ENCODE data around the gene NEU2.
"Not testable (repeated sequence)": the region's sequence is repeated elsewhere in the genome, so short reads cannot be mapped to it uniquely, and the experiment has no call there.

NEU2 gene

GRCh38 chr2:233015019-233015645 lies 17.3 kb upstream of the NEU2 start:
- H3K9me3 ChIP-seq, result no peaks in the 10 kb centered on the region
- H3K27me3 ChIP-seq (ENCODE audit: low read depth), result no peaks in the 10 kb centered on the region
- in situ Hi-C loops (cut with MboI; ENCODE audit: low sequenced_read_pairs), result no loop called here
- no peaks in the 10 kb centered on the region for H3K36me3 ChIP-seq (replicated peaks)
- no peak overlapping the region for H3K4me3 ChIP-seq
- no peak for DNase-seq (ENCODE audit: low spot score in 2 of 2)
- H3K4me1 ChIP-seq, result no peaks in the 10 kb centered on the region

- no peaks in the 10 kb centered on the region for H3K9me3 ChIP-seq
- no peak for DNase-seq (ENCODE audit: low spot score in 2 of 2)
- no peaks in the 10 kb centered on the region for H3K36me3 ChIP-seq (replicated peaks)
- H3K4me3 ChIP-seq, result no peak overlapping the region
- H3K27me3 ChIP-seq (ENCODE audit: low read depth), result no peaks in the 10 kb centered on the region
- in situ Hi-C loops (cut with MboI; ENCODE audit: low sequenced_read_pairs), result no loop called here
- H3K4me1 ChIP-seq, result no peaks in the 10 kb centered on the region
These were observed 14.5 kb upstream of the NEU2 start for GRCh38 chr2:233017947-233018346.

GRCh38 chr2:233019610-233020009 lies 12.9 kb upstream of the NEU2 start:
- H3K4me1 ChIP-seq; H3K4me3 ChIP-seq; H3K27me3 ChIP-seq (ENCODE audit: low read depth); H3K9me3 ChIP-seq; H3K36me3 ChIP-seq (replicated peaks); DNase-seq (ENCODE audit: low spot score in 2 of 2): not testable (repeated sequence)
- in situ Hi-C loops (cut with MboI; ENCODE audit: low sequenced_read_pairs), result loop anchor here (10.0 kb wide), 1 partner anchor 155 kb away; no protein-coding TSS in a partner anchor

- in situ Hi-C loops (cut with MboI; ENCODE audit: low sequenced_read_pairs), result loop anchor here (10.0 kb wide), 1 partner anchor 156 kb away; no protein-coding TSS in a partner anchor
- Histone ChIP-seq H3K4me3 (no peak overlapping the region), H3K27me3 (ENCODE audit: low read depth) (no peaks in the 10 kb centered on the region), H3K9me3 (no peaks in the 10 kb centered on the region), H3K4me1 (no peaks in the 10 kb centered on the region), H3K36me3 (replicated peaks) (no peaks in the 10 kb centered on the region)
- DNase-seq (ENCODE audit: low spot score in 2 of 2), result no peak
These were observed 12.0 kb upstream of the NEU2 start for GRCh38 chr2:233020454-233020853.

GRCh38 chr2:233021771-233022170 lies 10.7 kb upstream of the NEU2 start:
- Histone ChIP-seq H3K4me1 (no peaks in the 10 kb centered on the region), H3K9me3 (no peaks in the 10 kb centered on the region), H3K27me3 (ENCODE audit: low read depth) (no peaks in the 10 kb centered on the region), H3K4me3 (no peak overlapping the region), H3K36me3 (replicated peaks) (no peaks in the 10 kb centered on the region)
- in situ Hi-C loops (cut with MboI; ENCODE audit: low sequenced_read_pairs), result loop anchor here (10.0 kb wide), 1 partner anchor 157 kb away; no protein-coding TSS in a partner anchor
- DNase-seq (ENCODE audit: low spot score in 2 of 2), result no peak

- Histone ChIP-seq H3K27me3 (ENCODE audit: low read depth) (no peaks in the 10 kb centered on the region), H3K4me3 (no peak overlapping the region), H3K9me3 (no peaks in the 10 kb centered on the region), H3K4me1 (no peaks in the 10 kb centered on the region), H3K36me3 (replicated peaks) (no peaks in the 10 kb centered on the region)
- in situ Hi-C loops (cut with MboI; ENCODE audit: low sequenced_read_pairs), result loop anchor here (10.0 kb wide), 1 partner anchor 158 kb away; no protein-coding TSS in a partner anchor
- no peak for DNase-seq (ENCODE audit: low spot score in 2 of 2)
These were observed 9.9 kb upstream of the NEU2 start for GRCh38 chr2:233022561-233022960.

GRCh38 chr2:233023007-233023760 lies 9.3 kb upstream of the NEU2 start:
- no peaks in the 10 kb centered on the region for H3K4me1 ChIP-seq
- no peaks in the 10 kb centered on the region for H3K9me3 ChIP-seq
- H3K4me3 ChIP-seq, result no peak overlapping the region
- H3K27me3 ChIP-seq (ENCODE audit: low read depth), result no peaks in the 10 kb centered on the region
- no peak for DNase-seq (ENCODE audit: low spot score in 2 of 2)
- H3K36me3 ChIP-seq (replicated peaks), result no peaks in the 10 kb centered on the region
- in situ Hi-C loops (cut with MboI; ENCODE audit: low sequenced_read_pairs), result loop anchor here (10.0 kb wide), 1 partner anchor 158 kb away; no protein-coding TSS in a partner anchor

- no peak for DNase-seq (ENCODE audit: low spot score in 2 of 2)
- no peak overlapping the region for H3K4me3 ChIP-seq
- in situ Hi-C loops (cut with MboI; ENCODE audit: low sequenced_read_pairs), result loop anchor here (10.0 kb wide), 1 partner anchor 159 kb away; no protein-coding TSS in a partner anchor
These were observed 8.6 kb upstream of the NEU2 start for GRCh38 chr2:233023761-233024410.

GRCh38 chr2:233025706-233026105 lies 6.8 kb upstream of the NEU2 start:
- H3K4me3 ChIP-seq, result no peak overlapping the region
- no peaks in the 10 kb centered on the region for H3K4me1 ChIP-seq
- no peaks in the 10 kb centered on the region for H3K36me3 ChIP-seq (replicated peaks)
- no peak for DNase-seq (ENCODE audit: low spot score in 2 of 2)
- H3K27me3 ChIP-seq (ENCODE audit: low read depth), result no peaks in the 10 kb centered on the region
- in situ Hi-C loops (cut with MboI; ENCODE audit: low sequenced_read_pairs), result loop anchor here (10.0 to 25.0 kb wide), 2 partner anchors 161 to 413 kb away; no protein-coding TSS in a partner anchor
- H3K9me3 ChIP-seq, result no peaks in the 10 kb centered on the region

More at GRCh38 chr2:233023761-233024410, 8.6 kb upstream of the NEU2 start:
- H3K36me3 ChIP-seq (replicated peaks), result no peaks in the 10 kb centered on the region
- no peaks in the 10 kb centered on the region for H3K4me1 ChIP-seq
- H3K27me3 ChIP-seq (ENCODE audit: low read depth), result no peaks in the 10 kb centered on the region
- H3K9me3 ChIP-seq, result no peaks in the 10 kb centered on the region

GRCh38 chr2:233026198-233026813 lies 6.2 kb upstream of the NEU2 start:
- in situ Hi-C loops (cut with MboI; ENCODE audit: low sequenced_read_pairs), result loop anchor here (10.0 to 25.0 kb wide), 2 partner anchors 162 to 414 kb away; no protein-coding TSS in a partner anchor
- DNase-seq (ENCODE audit: low spot score in 2 of 2), result no peak
- no peaks in the 10 kb centered on the region for H3K9me3 ChIP-seq
- H3K36me3 ChIP-seq (replicated peaks), result no peaks in the 10 kb centered on the region
- H3K27me3 ChIP-seq (ENCODE audit: low read depth), result no peaks in the 10 kb centered on the region
- H3K4me3 ChIP-seq, result no peak overlapping the region
- no peaks in the 10 kb centered on the region for H3K4me1 ChIP-seq

- Histone ChIP-seq H3K4me1 (no peaks in the 10 kb centered on the region), H3K9me3 (no peaks in the 10 kb centered on the region), H3K36me3 (replicated peaks) (no peaks in the 10 kb centered on the region), H3K27me3 (ENCODE audit: low read depth) (no peaks in the 10 kb centered on the region), H3K4me3 (no peak overlapping the region)
- DNase-seq (ENCODE audit: low spot score in 2 of 2), result no peak
- in situ Hi-C loops (cut with MboI; ENCODE audit: low sequenced_read_pairs), result loop anchor here (10.0 to 25.0 kb wide), 2 partner anchors 165 to 417 kb away; no protein-coding TSS in a partner anchor
These were observed 3.2 kb upstream of the NEU2 start for GRCh38 chr2:233029321-233029720.

GRCh38 chr2:233031556-233032500 lies 644 bp upstream of the NEU2 start:
- Histone ChIP-seq H3K4me1 (no peaks in the 10 kb centered on the region), H3K4me3 (no peak overlapping the region), H3K9me3 (no peaks in the 10 kb centered on the region), H3K27me3 (ENCODE audit: low read depth) (no peaks in the 10 kb centered on the region), H3K36me3 (replicated peaks) (no peaks in the 10 kb centered on the region)
- in situ Hi-C loops (cut with MboI; ENCODE audit: low sequenced_read_pairs), result loop anchor here (25.0 kb wide), 1 partner anchor 420 kb away; no protein-coding TSS in a partner anchor
- DNase-seq (ENCODE audit: low spot score in 2 of 2), result no peak
